ENCODE results near the gene ELOVL2.

DNA sequence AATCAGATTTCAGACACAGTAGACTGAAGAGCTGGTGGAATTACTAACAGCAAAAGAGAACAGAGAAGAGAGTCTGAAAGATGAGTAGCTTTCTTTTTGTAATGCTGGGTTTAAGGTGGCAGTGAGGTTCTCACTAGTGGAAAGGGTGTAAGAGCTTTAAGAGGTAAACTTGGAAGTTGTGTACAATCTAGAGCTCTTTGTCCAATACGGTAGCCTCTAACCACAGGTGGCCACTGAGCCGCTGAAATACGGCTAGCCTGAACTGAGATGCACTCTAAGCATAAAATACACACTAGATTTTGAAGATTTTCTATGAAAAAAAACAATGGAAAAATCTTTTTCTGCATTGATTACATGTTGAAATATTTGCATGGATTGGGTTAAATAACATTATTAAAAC is 4.0 kb downstream of the ELOVL2 start:
- TF ChIP-seq CTCF (IDR thresholded peaks at IDR 0.05): no peak
- no peak for TF ChIP-seq POLR2A (IDR thresholded peaks at IDR 0.05)

All from body of pancreas (tissue), 4 donors.